GM13976 (cell line): ENCODE measurements around the gene TM9SF4.
"Not testable (repeated sequence)": the region's sequence is repeated elsewhere in the genome, so short reads cannot be mapped to it uniquely, and the experiment has no call there.

Experiments
- DNase-seq: peaks from one replicate; pipeline ENCODE4 v3.0.0; 2012; ENCODE audit warnings: low spot score
- in situ Hi-C: fragments of 300-500 bp; cut with MboI; formaldehyde crosslinking; loops from one replicate; pipeline ENCODE4 v1.12.0; 2022; ENCODE audit warnings: low sequenced_read_pairs, mixed read lengths, inconsistent platforms; ENCODE audit not compliant: unreplicated experiment
- TF ChIP-seq, protein P1 (sequence below): IDR thresholded peaks from 2 replicates; pipeline ENCODE4 v1.5.1; 2012; ENCODE audit warnings: borderline replicate concordance, mild to moderate bottlenecking; ENCODE audit not compliant: insufficient read depth; ENCODE audit errors: extremely low read depth, missing control alignments, control extremely low read depth

The TM9SF4 gene

DNA sequence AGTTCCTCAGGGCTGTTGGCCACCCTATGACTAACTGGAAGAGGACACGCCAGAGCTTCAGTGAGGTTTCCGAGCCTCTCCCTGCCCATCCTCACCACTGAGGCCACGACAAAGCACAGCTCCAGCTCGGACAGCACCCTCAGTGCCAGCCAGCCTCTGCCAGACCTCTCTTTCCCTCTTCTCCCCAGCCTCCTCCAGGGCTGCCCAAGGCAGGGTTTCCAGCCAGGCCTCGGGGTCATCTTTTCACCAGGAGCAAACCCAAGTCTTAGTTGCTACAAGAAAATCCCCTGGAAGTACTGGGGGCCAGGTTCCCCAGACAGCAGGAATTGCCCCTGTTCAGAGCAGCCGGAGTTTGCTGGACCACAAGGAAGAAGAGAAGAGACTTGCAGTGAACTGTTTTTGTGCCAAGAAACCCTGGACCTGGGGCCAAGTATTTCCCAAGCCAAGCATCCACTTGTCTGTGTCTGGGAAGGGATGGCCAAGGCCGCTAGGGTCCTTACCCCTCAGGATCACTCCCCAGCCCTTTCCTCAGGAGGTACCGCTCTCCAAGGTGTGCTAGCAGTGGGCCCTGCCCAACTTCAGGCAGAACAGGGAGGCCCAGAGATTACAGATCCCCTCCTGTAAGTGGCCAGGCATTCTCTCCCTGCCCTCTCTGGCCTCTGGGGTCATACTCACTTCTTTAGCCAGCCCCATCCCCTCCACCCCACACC, 56.5 kb downstream of the TM9SF4 start:
- DNase-seq, result no peak
- TF ChIP-seq, protein P1, sequence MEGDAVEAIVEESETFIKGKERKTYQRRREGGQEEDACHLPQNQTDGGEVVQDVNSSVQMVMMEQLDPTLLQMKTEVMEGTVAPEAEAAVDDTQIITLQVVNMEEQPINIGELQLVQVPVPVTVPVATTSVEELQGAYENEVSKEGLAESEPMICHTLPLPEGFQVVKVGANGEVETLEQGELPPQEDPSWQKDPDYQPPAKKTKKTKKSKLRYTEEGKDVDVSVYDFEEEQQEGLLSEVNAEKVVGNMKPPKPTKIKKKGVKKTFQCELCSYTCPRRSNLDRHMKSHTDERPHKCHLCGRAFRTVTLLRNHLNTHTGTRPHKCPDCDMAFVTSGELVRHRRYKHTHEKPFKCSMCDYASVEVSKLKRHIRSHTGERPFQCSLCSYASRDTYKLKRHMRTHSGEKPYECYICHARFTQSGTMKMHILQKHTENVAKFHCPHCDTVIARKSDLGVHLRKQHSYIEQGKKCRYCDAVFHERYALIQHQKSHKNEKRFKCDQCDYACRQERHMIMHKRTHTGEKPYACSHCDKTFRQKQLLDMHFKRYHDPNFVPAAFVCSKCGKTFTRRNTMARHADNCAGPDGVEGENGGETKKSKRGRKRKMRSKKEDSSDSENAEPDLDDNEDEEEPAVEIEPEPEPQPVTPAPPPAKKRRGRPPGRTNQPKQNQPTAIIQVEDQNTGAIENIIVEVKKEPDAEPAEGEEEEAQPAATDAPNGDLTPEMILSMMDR, result no peak
- in situ Hi-C loops, result no loop called here

DNA sequence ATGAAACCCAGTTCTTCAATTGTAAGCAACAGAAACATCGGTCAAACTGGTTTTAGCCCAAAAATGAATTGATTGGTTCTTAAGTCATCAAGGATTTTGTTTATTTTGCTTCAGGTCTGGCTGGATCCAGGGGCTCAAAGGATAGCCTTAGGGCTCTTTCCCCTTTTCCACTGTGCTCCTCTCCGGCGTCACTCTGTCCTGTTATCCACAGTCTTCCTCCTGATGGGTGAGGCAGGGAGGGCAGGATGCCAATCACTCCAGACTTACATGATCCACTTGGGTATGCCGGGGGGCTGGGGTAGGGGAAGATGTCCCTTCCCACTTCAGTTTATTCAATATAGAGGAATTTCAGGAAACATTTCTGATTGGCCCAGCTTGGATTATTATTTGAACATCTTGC, 58.0 kb downstream of the TM9SF4 start:
- no peak for DNase-seq
- in situ Hi-C loops, result no loop called here
- TF ChIP-seq, protein P1, result no peak

DNA sequence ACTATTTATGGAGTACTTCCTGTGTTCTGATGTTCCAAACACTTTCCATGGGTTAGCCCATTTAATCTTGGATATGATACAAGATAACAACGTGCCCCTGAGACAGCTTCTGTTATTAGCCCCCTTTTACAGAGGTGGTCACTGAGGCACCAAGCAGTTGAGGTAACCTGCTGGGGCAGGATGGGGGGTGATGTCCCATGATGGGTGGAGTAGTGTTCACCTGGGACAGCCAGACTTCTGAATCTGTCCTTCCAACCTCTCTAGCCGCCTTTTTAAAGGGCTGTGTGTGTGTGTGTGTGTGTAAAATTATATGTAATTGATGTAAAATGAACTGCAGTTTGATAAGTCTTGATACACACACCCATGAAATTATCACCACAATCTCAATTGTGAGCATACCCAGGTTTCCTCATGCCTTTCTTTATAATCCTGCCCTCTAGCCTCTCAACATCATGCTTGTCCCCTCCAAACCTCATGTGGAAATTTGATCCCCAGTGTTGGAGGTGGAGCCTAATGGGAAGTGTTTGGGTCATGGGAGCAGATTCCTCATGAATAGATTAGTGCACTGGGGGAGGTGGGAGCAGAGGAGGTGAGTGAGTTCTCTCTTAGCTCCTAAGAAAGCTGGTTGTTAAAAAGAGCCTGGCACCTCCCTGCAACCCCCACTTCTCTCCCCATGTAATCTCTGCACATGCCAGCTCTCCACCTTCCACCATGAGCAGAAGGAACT, 58.8 kb downstream of the TM9SF4 start:
- in situ Hi-C loops, result no loop called here
- TF ChIP-seq, protein P1, result no peak
- no peak for DNase-seq

DNA sequence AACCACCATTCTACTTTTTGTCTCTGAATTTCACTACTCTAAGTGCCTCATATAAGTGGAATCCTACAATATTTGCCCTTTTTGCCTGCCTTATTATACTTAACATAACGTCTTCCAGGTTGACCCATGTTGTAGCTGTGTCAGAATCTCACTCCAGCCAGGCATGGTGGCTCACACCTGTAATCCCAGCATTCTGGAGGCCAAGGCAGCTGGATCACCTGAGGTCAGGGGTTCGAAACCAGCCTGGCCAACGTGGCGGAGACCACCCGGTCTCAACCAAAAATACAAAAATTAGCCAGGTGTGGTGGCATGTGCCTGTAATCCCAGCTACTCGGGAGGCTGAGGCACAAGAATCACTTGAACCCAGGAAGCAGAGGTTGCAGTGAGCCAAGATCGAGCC, 68.2 kb downstream of the TM9SF4 start:
- in situ Hi-C loops, result not testable (repeated sequence)

DNA sequence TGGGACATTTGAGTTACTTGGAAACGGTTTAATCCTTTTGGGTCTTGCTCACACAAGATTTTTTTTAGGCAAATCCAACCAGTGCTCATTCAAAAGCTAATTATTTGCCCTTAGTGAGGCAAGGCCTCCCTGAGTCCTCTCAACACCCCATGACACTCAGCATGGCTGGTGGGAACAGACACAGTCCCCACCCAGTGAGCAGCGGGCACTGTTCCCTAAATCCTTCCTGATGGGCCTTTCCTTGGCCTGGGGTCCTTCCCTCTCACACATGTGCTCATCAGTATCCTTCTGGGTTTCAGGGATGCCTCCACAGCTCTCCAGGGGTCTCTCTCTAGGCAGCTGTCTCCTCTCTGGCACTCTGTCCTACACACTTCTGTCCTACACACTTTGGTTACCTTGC, 70.0 kb downstream of the TM9SF4 start:
- DNase-seq, result no peak
- TF ChIP-seq, protein P1, result no peak
- in situ Hi-C loops, result no loop called here

More for the DNA sequence above, 68.2 kb downstream of the TM9SF4 start:
- not testable (repeated sequence) for DNase-seq

DNA sequence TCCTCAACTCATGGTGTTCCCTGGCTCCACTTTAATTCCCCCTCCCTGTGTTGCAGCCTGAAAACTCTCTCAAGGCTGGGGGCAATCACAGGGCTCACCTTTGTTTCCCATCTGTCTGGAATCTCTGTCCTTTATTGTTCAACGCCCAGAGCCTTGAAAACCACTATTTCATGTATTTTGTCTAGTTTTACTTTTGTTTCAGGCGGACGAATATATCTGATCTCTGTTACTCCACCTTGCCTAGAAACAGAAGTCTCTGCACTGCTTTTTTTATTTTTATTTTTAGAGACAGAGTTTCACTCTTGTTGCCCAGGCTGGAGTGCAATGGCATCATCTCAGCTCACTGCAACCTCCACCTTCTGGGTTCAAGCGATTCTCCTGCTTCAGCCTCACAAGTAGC, 70.4 kb downstream of the TM9SF4 start:
- TF ChIP-seq, protein P1, result no peak
- no peak for DNase-seq
- in situ Hi-C loops, result no loop called here

DNA sequence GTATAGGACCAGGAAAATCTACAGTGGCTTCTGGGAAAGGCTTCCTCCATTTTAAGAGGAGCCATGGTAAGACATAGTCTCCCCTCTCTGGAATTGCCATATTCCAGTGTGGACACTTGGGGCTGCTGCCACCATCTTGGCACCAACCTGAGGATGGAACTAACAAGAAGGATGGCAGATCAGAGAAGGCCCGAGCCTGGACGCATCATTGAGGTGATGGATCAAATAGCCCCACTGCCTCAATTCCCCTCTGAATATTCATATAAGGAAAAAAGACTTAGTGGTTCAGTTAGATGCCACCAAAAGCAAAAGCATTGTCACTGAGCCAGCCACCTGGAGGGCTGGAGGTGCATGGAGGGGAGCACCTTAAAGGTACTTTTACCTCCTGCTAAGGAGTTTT, 72.1 kb downstream of the TM9SF4 start:
- DNase-seq, result no peak
- in situ Hi-C loops, result no loop called here
- TF ChIP-seq, protein P1, result no peak
